ENCODE results near the gene CCDC196.
"Not testable (repeated sequence)": the region's sequence is repeated elsewhere in the genome, so short reads cannot be mapped to it uniquely, and the experiment has no call there.

The CCDC196 gene

DNA sequence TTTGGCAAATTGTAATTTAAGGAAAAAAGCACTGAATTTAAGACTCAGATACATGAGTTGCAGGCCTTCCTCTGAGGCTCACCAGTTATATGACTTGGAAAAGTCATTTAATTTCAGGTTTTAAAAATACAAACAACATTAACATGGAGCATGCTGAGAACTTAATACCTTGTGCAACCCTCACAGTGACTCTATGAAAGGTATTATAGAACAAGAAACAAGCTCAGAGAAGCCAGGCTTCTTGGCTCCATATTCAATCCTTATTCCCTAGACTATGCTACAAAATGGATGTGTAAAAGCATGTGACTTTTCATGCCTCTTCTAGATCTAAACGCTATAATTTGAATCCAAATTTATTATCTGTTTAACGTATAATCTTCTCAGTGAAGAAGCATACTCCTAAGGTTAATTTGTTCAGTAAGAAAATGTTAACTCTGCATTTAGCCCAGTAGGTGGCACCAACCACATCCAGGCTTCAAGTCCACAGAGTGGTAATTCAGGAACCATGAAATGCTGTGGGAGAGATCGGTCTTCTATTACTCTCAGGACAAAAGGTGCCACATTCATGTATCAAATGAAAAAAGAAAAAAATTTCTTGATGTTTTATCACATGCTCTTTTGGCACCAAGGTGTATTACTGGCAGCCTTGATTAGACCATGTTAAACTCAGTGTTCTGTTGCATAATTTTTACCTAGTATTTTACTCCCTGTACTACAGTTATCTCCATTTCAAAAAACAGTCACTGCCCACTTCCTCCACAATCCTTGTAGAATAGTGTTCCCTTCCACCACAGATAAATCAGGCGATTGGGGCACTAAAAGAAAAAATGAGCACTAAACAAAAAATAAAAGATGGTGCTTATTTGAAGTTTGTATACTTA lies 9.3 kb downstream of the CCDC196 start:
- no peak for DNase-seq

DNA sequence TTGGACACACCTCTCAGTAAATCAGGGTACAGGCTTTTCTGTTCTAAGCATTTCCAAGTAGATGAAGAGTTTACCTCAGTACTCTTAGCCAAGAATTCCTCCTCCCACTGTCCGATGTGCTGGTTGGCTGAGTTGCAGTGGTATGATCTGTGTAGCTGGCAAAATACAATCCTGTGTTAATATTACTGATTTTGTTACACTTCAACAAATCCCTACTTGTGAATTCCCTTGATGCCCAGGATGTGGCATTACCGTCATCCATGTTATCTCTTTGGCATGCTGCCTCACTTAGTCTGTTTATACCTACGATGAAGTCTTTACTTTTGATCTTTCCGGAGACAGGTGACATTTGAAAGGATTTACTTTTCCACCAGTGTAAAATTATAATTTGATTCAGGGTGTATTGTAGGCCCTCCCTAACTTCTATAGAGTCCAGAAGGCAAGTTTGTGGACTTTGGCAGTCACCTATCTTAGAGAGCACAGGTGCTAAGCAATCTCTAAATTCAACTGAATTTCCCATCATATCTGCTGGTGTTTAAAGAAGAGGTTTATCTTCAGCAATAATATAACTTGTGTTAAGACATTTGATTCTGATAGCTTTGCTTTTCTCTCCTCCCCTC lies 10.1 kb downstream of the CCDC196 start:
- DNase-seq = no peak

DNA sequence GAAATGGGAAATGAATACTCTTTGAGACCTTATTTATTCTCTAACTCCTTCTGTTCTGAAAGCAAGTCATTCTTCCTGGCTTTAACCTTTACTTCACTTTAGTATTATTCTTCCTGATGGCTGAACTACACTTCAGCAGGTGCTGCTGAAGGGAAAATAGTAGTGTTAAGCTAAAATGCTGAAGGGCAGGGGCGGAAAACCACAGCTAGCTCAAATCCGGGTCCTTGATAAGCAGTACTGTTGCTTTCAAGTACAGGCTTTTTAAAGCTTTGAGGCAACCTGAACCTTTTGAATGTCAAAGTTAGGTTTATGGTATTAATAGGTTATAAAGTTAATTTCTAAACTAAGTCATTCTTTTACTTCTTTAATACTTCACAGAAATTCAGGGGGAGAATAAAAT lies 10.7 kb downstream of the CCDC196 start:
- DNase-seq = no peak

DNA sequence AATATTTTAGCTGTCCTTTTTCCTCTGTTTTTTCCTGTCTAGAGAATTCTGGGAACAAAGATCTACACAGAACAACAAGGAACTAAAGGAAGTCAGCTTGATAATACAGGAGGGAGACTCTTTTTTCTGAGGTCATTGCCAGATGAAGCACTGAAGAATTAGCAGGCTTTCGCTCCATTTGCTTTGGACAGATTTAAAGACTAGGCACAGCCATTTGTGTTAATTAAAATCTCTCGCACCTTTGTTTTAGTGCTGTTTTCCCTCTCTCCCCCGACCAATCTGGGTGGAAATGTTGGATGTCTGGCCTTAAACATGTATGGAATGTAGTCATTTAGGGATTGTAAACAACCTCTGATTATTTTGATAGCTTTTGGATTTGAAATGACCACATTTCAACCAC lies 12.1 kb downstream of the CCDC196 start:
- DNase-seq = no peak

DNA sequence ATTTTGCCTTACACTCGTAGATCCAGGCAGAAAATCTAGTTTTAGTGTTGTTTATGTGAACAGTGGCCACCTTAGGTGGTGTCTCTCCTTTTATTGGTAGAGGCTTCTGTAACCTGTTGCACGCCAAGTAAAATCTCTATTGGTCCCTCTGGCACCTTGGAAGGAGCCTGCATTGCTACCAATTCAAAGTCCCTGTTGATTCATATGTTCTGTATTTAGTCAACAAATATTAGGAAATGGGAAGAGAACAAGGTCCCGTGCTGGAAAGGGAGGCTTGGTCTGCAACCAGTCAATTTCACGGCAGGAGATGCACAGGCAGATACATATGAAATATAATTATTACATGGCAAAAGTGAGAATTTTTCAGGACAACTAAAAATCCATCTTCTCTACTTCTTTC lies 15.4 kb downstream of the CCDC196 start:
- DNase-seq = no peak

DNA sequence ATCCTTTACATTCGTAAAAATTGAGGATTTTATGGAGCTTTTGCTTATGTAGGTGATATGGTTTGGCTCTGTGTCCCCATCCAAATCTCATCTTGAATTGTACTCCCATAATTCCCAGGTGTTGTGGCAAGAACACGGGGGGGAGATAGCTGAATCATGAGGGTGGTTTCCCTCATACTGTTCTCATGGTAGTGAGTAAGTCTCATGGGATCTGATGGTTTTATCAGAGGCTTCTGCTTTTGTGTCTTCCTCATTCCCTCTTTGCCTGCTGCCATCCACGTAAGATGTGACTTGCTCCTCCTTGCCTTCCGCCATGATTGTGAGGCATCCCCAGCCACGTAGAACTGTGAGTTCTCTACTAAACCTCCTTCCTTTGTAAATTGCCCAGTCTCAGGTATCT lies 16.7 kb downstream of the CCDC196 start:
- DNase-seq = not testable (repeated sequence)

DNA sequence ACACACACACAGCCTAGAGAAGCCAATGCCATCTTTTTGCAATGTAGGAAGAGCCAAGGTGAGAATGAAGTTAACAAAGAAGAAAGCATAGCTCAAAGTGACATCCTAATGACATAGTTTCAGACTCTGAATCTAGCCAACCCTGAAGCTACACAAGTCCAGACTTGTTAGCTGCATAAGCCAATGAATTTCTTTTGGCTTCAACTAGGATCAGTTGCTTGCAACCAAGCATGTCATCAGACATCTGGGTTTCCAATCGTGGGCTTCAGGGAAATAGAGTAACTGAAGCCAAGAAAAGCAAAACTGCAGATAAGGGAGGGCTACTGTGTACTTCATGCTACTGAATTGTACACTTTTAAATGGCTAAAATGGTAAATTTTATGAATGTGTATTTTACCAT lies 17.4 kb downstream of the CCDC196 start:
- no peak for DNase-seq

DNA sequence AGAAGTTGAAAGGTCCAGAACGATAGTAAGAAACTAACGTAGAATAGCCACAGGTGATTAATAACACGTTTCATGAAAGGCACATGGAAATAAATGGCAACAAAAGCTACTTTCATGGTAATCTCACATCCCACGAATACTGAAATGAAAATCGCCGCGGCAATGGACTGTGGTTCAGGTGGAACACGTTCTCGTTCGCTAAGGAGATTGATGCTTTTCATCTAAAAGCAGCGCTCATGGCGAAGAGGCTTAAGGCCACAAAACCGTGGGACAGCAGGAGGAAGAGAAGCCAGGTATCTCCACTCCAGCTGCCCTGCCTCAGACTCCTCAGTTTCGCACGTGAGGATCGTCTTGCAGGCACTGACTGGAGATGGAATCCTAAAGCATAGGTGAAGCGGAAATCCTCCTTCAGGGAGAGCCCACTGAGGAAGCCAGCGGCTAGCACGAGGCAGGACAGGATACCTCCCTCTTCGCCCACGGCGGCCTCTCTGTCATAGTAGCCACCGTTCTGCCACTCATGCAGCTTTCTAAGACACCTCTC lies 21.1 kb downstream of the CCDC196 start:
- no peak for DNase-seq

DNA sequence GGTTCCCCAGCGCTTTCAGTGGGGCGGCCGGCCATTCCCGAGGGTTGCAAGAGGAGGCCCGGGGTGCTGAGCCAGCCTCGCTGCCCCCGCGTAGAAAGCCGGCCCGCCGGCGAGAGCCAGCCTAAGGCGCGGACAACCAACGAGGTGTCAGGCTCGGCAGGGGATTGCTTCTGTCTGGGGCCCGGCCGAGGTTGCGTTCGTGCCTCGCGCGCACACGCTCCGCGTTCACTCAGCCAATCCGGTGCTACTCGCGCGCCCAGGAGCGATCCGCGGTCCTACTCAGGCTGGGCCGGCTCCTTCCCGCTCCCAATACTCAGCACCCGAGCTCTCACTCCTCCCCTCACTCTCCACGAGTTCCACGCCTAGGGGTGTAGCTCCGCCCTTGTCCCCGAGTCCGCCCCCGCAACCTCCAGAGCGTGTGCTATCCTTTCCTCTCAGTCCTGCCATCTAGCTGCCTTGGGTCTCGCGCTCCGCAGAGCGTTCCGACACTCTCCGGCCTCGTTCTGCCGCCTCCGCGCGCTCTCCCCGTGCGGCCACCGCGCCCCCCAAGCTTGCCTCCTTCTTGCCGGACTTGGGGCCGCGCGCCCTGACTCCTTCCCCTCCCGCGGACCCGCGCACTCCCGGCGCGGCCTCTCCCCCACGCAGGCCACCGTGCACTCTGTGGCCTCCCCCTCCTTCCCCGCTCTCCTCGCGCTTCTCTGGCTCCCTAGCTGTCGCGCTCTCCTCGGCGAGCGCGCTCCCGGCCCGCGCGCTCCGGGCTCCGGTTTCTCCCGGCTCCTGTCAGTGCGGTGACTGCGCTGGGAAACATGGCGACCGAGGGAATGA lies 21.8 kb downstream of the CCDC196 start, which contains the start of gene GPHN:
Gene GPHN (plus strand): TSS at position 426 of the 825 bp plus-strand sequence.
- DNase-seq = peak; percentile 69

DNA sequence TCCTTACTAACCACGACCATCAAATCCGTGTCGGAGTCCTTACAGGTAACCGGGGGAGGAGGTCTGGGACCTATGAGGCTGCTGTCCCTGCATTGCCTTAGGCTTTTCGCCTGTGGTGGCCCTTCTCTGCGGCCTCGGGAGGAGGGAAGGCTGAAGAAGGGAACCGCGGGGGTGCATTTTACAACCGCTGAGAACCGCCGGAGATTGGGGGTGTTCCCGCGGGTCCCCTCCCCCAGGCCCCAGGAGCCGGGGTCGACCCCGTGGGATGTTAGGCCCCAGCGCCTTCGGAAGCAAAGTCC lies 22.3 kb downstream of the CCDC196 start:
- no peak for DNase-seq

DNA sequence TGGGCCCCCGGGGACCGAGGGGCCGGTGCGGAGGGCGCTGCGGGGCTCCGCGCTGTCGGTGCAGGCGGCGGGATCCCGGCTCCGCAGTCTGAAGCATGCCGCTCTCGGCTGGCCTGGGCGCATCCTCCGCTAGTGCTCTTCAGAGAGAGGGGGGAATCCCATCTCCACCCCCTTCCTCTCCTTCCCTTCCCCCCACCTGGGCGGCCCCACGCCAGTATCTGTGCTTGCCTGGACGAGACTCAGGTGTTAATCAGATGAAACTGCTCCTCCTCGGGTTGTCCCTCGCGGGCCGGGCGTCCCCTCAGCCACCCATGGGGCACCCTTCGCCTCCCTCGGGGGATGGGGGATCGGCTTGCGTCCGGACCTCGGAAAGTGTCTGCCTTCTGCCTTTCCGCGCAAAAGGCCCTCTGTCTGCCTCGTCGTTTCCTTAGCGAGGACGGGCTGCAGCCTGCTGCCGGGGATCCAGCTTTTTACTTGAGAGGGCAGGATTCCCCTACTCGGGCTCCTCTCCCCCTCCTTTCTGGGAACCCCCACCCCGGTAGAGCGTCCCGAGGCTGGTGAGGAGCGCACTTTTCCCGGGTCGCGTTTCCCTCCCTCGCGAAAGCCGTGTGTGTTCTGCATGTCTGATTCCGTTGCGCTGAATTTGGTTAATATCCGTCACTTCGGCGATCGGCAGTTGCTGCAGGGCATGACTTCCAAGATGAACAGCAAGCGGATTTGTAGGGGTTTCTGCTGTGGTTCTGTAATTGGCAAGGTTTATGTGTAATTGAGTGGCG lies 22.9 kb downstream of the CCDC196 start:
- DNase-seq = peak; percentile 10

DNA sequence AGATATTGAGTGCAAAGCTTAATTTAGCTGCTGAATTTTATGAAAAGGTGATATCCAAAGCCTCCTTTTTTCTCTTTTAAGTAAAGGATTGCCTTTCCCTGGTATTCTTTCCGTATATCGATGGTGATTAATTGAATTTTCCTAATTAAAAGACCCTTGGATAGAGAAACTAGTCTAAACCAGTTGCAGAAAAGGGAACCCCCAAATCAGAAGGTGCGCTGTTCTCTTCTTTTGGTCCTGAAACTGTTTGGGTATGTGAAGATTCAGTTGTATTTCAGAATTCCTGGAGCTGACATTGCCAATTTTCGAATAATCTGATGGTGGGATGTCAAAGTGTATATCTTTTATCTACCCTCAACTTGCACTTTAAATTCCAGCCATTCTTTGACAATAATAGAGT lies 23.7 kb downstream of the CCDC196 start:
- DNase-seq = no peak

DNA sequence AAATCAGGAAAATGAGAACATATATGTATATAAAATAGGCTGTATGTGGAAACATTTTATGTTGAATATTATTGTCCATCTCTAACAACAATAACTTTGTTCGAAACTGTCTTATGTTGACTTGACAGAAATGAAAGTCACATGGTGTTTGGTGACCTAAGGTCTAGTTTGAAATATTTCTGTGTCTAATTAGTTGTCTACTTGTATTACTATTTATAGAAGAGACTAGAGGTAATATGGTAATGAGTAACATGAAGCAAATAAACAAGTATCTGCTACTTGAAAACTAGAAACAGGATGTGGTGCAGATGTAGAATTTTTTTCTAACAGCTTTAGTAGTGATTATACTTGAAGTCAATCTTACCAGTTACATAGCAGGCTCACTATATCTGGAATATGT lies 25.7 kb downstream of the CCDC196 start:
- no peak for DNase-seq

DNA sequence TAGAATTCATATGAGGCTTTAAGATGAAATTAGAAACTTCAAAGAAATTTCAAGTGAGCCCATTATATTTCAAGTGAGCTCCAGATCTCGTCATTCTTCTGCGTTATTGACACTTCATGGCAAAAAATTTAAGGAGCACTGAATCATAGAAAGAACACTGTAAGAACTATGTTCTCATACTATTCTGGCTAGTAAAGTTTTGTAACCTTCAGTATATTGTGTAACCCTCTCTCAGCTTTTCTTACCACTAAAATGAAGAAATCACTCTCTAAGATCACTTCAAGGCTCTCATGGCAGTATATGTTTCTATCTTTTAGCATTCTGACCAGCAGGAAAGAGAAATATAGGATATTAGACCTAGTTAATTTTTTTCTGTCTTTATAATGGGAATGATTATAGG lies 28.0 kb downstream of the CCDC196 start:
- DNase-seq = no peak

DNA sequence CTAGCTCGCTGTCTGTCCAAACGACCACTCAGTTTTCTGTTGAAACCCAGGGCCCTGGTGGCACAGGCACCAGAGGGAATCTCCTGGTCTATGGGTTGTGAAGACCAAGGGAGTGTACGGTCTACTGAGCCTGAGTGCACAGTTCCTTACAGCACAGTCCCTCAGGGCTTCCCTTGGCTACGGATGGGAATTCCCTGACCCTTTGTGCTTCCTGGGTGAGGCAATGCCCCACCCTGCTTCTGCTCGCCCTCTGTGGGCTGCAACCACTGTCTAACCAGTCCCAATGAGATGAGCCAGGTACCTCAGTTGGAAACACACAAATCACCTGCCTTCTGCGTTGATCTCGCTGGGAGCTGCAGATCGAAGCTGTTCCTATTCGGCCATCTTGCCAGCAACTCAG lies 44.4 kb downstream of the CCDC196 start:
- no peak for DNase-seq

DNA sequence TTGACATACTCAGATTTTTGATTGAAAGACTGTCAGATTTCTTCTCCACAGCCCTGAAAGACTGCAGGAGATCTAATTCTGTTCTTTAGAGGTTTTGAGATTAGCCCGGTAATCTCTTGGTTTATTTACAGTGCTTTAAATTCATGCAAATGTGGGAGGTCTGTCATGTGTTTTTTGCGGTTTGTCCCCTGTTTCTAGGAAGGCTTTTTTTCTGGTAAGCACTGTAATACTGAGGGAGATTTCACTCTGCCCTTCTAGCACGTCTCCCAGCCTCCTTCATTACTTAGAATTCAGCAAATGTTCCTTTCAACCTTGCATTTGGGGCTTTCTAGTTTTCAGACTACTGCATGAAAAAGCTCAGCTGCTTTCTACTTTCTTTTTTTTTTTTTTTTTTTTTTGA lies 52.9 kb downstream of the CCDC196 start:
- DNase-seq = no peak

DNA sequence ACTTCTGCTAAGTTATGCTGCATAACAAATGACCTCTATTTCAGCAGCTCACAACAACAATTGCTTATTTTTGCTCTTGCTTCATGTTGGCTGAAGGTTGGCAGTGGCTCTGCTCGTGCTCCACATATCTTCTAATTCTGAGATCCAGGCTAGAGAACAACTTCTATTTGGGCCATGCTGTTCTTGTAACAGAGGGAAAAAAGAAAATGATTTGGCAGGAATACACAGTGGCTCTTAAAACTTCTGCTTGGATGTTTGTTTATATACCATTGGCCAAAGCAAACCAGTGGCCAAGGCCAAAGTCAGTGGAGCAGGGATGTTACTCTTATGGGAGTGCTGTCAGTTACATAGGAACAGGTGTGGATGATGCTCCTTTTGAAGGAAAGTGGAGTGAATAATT lies 53.9 kb downstream of the CCDC196 start:
- DNase-seq = no peak

DNA sequence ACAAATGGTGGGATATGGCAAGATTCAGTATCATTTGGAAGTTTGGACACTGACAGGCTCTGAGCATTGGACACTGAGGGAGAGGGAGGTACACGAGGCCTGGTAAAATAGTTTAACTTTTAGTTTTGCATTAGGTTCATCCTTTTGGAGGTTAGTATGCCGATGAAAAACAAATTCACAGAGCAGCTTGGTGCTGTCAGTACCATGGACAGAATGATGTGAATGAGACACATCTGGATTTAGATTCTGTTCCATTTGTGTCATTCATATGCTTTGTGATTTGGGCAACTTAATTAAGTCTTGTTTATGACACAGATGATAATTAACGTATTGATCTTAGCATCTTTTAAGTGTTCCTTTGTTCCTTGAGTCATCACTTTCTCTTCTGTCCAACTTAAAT lies 55.5 kb downstream of the CCDC196 start:
- DNase-seq = no peak

DNA sequence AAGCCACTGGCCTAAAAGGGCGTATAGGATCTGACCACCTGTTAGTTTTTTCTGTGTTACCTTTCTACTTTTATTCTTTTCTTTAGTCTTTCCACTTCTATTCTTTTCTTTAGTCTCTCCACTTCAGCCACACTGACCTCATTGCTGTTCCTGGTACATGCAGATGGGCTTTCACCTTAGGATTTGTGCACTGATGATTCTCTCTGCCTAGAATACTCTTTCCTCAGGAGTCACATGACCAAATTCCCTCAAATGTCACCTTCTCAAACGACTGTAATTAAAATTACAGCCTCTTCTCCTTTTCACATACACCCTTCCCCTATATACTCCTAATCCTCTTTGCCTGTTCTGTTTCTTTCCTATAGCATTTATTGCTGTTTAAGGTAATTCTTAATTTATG lies 57.8 kb downstream of the CCDC196 start:
- no peak for DNase-seq

DNA sequence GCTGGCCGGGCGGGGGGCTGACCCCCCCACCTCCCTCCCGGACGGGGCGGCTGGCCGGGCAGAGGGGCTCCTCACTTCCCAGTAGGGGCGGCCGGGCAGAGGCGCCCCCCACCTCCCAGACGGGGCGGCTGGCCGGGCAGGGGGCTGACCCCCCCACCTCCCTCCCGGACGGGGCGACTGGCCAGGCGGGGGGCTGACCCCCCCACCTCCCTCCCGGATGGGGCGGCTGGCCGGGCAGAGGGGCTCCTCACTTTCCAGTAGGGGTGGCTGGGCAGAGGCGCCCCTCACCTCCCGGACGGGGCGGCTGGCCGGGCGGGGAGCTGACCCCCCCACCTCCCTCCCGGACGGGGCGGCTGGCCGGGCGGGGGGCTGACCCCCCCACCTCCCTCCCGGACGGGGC lies 59.0 kb downstream of the CCDC196 start:
- DNase-seq = not testable (repeated sequence)

DNA sequence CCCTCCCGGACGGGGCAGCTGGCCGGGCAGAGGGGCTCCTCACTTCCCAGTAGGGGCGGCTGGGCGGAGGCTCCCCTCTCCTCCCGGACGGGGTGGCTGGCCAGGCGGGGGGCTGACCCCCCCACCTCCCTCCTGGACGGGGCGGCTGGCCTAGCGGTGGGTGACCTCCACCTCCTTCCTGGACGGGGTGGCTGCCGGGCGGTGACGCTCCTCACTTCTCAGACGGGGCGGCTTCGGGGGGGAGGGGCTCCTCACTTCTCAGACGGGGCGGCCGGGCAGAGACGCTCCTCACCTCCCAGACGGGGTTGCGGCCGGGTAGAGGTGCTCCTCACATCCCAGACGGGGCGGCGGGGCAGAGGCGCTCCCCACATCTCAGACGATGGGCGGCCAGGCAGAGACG lies 59.6 kb downstream of the CCDC196 start:
- DNase-seq = not testable (repeated sequence)
